HepG2 (cell line): Measurements from ENCODE around the gene NCOA6. TPM values are rescaled to one million over a fixed set of nuclear protein-coding genes. Genes with fewer than 3 reads are reported as not detected.

ENCODE experiments used
- ATAC-seq: fragments of 200-7000 bp; cut with Tn5 transposase; 3 replicates; pipeline ENCODE4 v1.9.1; 2020; ENCODE audit warnings: mild to moderate bottlenecking, moderate library complexity
- BruUV-seq: library from RNA; stranded (reverse); fragments of 400-500 nt; replicated peaks from 2 replicates; lab custom pipeline; 2021; lab: Mats Ljungman, UMichigan
- CTCF ChIA-PET: fragments of 300-600 bp; formaldehyde crosslinking; extraction: SDS; loops from one replicate; lab custom pipeline; 2021; ENCODE audit warnings: low total read pairs, inconsistent platforms, low intra/inter-chr PET ratio; lab: Yijun Ruan, JAX
- POLR2A ChIA-PET: fragments of 350-600 bp; sonication (Branson Sonifier 250); formaldehyde crosslinking; loops from one replicate; lab custom pipeline; 2020; ENCODE audit warnings: antibody characterized with exemption, inconsistent platforms; lab: Yijun Ruan, JAX
- DNase-seq: peaks from one replicate; pipeline ENCODE4 v3.0.0-alpha.2; 2015; ENCODE audit warnings: low spot score
- FAIRE-seq: peaks from 3 replicates; lab custom pipeline; 2011; peaks lifted over from hg19 to GRCh38; lab: Jason Lieb, UNC
- H2AFZ ChIP-seq: one replicate; pipeline ENCODE4 v1.6.1; 2011; ENCODE audit warnings: low read length, inconsistent platforms
- H3K27ac ChIP-seq: fragments of 300-600 bp; 3 replicates; pipeline ENCODE4 v1.8.0; 2011; ENCODE audit warnings: mixed run types, mild to moderate bottlenecking, mixed read lengths, low read length, inconsistent platforms; ENCODE audit not compliant: insufficient read depth; ENCODE audit errors: extremely low read length
- H3K27me3 ChIP-seq, 2 experiments: fragments of 200-600 bp in 1 of 2; 2 replicates in 1 of 2; 3 replicates in 1 of 2; pipeline versions ENCODE4 v1.6.0 to v1.8.0; 2011; ENCODE audit warnings: low read length in 2 of 2, mild to moderate bottlenecking in 2 of 2, moderate library complexity in 2 of 2, inconsistent platforms in 1 of 2; ENCODE audit not compliant: insufficient read depth in 2 of 2, control insufficient read depth in 1 of 2
- H3K36me3 ChIP-seq, 2 experiments: fragments of 200-600 bp in 1 of 2; replicated peaks in 1 of 2; 2 replicates in 1 of 2; 3 replicates in 1 of 2; pipeline versions ENCODE4 v1.5.1 to v1.8.0; 2011; ENCODE audit warnings: low read length in 2 of 2, inconsistent platforms in 1 of 2; ENCODE audit not compliant: insufficient read depth in 2 of 2, control insufficient read depth in 1 of 2
- H3K4me1 ChIP-seq: 2 replicates; pipeline ENCODE4 v1.5.1; 2012; ENCODE audit warnings: low read length, inconsistent platforms; ENCODE audit not compliant: insufficient read depth
- H3K4me2 ChIP-seq: 2 replicates; pipeline ENCODE4 v1.6.0; 2011; ENCODE audit warnings: low read depth, low read length, inconsistent platforms
- H3K4me3 ChIP-seq, 3 experiments: fragments of 200-600 bp in 1 of 3; sonication (generic), shearing (Covaris generic) in 1 of 3; replicated peaks in 1 of 3; 2 replicates each; pipeline ENCODE4 v1.5.1; 2011 to 2016; ENCODE audit warnings: low read length in 3 of 3, inconsistent platforms in 2 of 3, low read depth in 2 of 3, mild to moderate bottlenecking in 2 of 3, control low read depth in 1 of 3, mixed read lengths in 1 of 3; ENCODE audit not compliant: insufficient read depth in 1 of 3
- H3K79me2 ChIP-seq: one replicate; pipeline ENCODE4 v1.6.1; 2011; ENCODE audit warnings: low read length, inconsistent platforms; ENCODE audit not compliant: insufficient read depth
- H3K9ac ChIP-seq: 2 replicates; pipeline ENCODE4 v1.6.0; 2011; ENCODE audit warnings: mild to moderate bottlenecking, low read depth, low read length, inconsistent platforms; ENCODE audit not compliant: insufficient read depth
- H3K9me3 ChIP-seq: 2 replicates; pipeline ENCODE4 v1.5.1; 2012; ENCODE audit warnings: mild to moderate bottlenecking, low read length
- H4K20me1 ChIP-seq: 2 replicates; pipeline ENCODE4 v1.6.0; 2011; ENCODE audit warnings: inconsistent platforms, mild to moderate bottlenecking, low read length, moderate library complexity; ENCODE audit not compliant: insufficient read depth
- AKAP8 ChIP-seq: sonication (generic); formaldehyde crosslinking; IDR thresholded peaks from 2 replicates; pipeline ENCODE4 v1.5.1; 2020; ENCODE audit warnings: mild to moderate bottlenecking, missing genetic modification reagents
- BCL6 ChIP-seq: IDR thresholded peaks from 2 replicates; pipeline ENCODE4 v1.6.1; 2016; ENCODE audit warnings: missing genetic modification reagents, missing compliant biosample characterization
- BRCA1 ChIP-seq: sonication (generic); formaldehyde crosslinking; IDR thresholded peaks from 2 replicates; pipeline ENCODE4 v1.4.0; 2020; ENCODE audit warnings: missing genetic modification reagents
- CBFB ChIP-seq: sonication (generic); formaldehyde crosslinking; IDR thresholded peaks from 2 replicates; pipeline ENCODE4 v1.4.0; 2020; ENCODE audit warnings: missing genetic modification reagents
- KAT2B ChIP-seq: fragments of 150-350 bp; IDR thresholded peaks from 2 replicates; pipeline ENCODE4 v1.6.1; 2014; ENCODE audit warnings: low read depth, low read length, borderline replicate concordance
- MZF1 ChIP-seq: sonication (generic); formaldehyde crosslinking; IDR thresholded peaks from 2 replicates; pipeline ENCODE4 v1.8.1; 2023; ENCODE audit warnings: mild to moderate bottlenecking, missing genetic modification reagents, borderline replicate concordance
- TARDBP ChIP-seq: sonication (generic); formaldehyde crosslinking; IDR thresholded peaks from 2 replicates; pipeline ENCODE4 v1.8.0; 2022; ENCODE audit warnings: mild to moderate bottlenecking, missing genetic modification reagents
- THYN1 ChIP-seq: sonication (generic); formaldehyde crosslinking; IDR thresholded peaks from 2 replicates; pipeline ENCODE4 v1.8.1; 2023; ENCODE audit warnings: low read depth, mild to moderate bottlenecking, moderate library complexity, missing genetic modification reagents, borderline replicate concordance
- TOPORS ChIP-seq: sonication (generic); formaldehyde crosslinking; IDR thresholded peaks from 2 replicates; pipeline ENCODE4 v1.8.0; 2023; ENCODE audit warnings: mild to moderate bottlenecking, missing genetic modification reagents
- ZFP36 ChIP-seq: fragments of 150-350 bp; IDR thresholded peaks from 2 replicates; pipeline ENCODE4 v1.6.1; 2018; ENCODE audit warnings: borderline replicate concordance, low read length, low read depth; ENCODE audit not compliant: partially characterized antibody
- ZFP36L1 ChIP-seq: sonication (generic); formaldehyde crosslinking; IDR thresholded peaks from 2 replicates; pipeline ENCODE4 v1.8.0; 2022; ENCODE audit warnings: mild to moderate bottlenecking, missing genetic modification reagents, moderate library complexity
- ZNF10 ChIP-seq: sonication (generic); formaldehyde crosslinking; IDR thresholded peaks from 2 replicates; pipeline ENCODE4 v1.4.0; 2020; ENCODE audit warnings: mild to moderate bottlenecking, low read depth, missing genetic modification reagents, borderline replicate concordance
- ZNF136 ChIP-seq: sonication (generic); formaldehyde crosslinking; IDR thresholded peaks from 2 replicates; pipeline ENCODE4 v1.8.1; 2022; ENCODE audit warnings: low read depth, mild to moderate bottlenecking, moderate library complexity, missing genetic modification reagents
- ZNF616 ChIP-seq: sonication (generic); formaldehyde crosslinking; IDR thresholded peaks from 2 replicates; pipeline ENCODE4 v1.5.0; 2020; ENCODE audit warnings: low read depth, mild to moderate bottlenecking, missing genetic modification reagents
- ZNF816 ChIP-seq: sonication (generic); formaldehyde crosslinking; IDR thresholded peaks from 2 replicates; pipeline ENCODE4 v1.8.0; 2022; ENCODE audit warnings: missing genetic modification reagents, mild to moderate bottlenecking, borderline replicate concordance
- WGBS: methylation state at CpG from one replicate; pipeline ENCODE4 v1.1.6; 2017; ENCODE audit warnings: low lambda C conversion rate; 5-methylcytosine and 5-hydroxymethylcytosine counted together
- in situ Hi-C: cut with HindIII; loops from 2 replicates; pipeline ENCODE4 v1.10.0; 2017; ENCODE audit warnings: low pct_unique_long_range_greater_than_20kb; ENCODE audit not compliant: extremely low pct_ligation_motif_present
- intact Hi-C: fragments of 100-400 bp; cut with micrococcal nuclease; formaldehyde crosslinking; loops from one replicate; pipeline ENCODE4 v1.10.0; 2022; ENCODE audit not compliant: unreplicated experiment
- polyA plus RNA-seq, 8 experiments: library from polyadenylated mRNA; depleted of rRNA in 3 of 8; stranded (reverse) in 7 of 8; unstranded in 1 of 8; fragments of >200 nt; fragmentation: Illumina TruSeq in 4 of 8; extraction: Trizol in 4 of 8; gene quantifications; 2 replicates each; pipeline versions ENCODE4 v1.2.1 to v1.2.3, GENCODE V29; 2011 to 2016; ENCODE audit warnings: low read depth in 4 of 8, missing spikeins in 1 of 8, mixed read lengths in 1 of 8; ENCODE audit not compliant: insufficient read depth in 1 of 8
- total RNA-seq, 5 experiments: library from RNA; depleted of rRNA; stranded (reverse); fragments of >200 nt; fragmentation: Illumina TruSeq; extraction: Trizol; gene quantifications; 2 replicates each; pipeline ENCODE4 v1.2.3, GENCODE V29; 2016; ENCODE audit warnings: low read depth in 1 of 5

NCOA6 gene
- total and polyA plus RNA-seq, 2 of the 13 experiments (the other 11 are each of a cell fraction or from before 2014, with no cell fraction given), result 11.2 to 29.3 TPM

DNA sequence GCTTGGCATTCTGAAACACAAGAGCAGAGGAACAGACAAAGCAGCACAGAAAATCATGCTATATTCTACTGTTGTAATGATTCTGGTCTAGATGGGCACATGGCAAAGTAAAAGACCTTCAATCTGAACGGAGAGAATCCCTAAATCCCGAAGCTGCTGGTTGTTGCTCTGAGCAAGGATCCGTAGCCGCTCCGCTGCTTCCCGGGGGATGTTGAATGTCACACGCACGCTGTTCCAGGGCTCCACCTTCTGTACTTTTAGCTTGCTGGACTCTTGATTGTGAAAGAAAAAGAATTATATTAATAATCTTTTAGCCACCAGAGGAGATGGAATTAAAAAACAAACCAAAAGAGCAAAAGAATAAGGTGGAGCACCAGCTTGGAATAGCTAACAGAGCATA is 49.3 kb downstream of the NCOA6 start:
- no peak for TF ChIP-seq ZFP36
- TF ChIP-seq THYN1, result no peak
- TF ChIP-seq KAT2B, result no peak
- TF ChIP-seq ZNF136, result no peak
- no peak for TF ChIP-seq ZNF616 (CRISPR knock-in tag)
- TF ChIP-seq ZNF10 (CRISPR knock-in tag), result no peak
- TF ChIP-seq ZFP36L1 (CRISPR knock-in tag), result no peak
- no peak for TF ChIP-seq ZNF816 (CRISPR knock-in tag)
- TF ChIP-seq AKAP8 (CRISPR knock-in tag), result no peak
- no peak for TF ChIP-seq BCL6 (CRISPR knock-in tag)
- TF ChIP-seq BRCA1 (CRISPR knock-in tag), result no peak
- TF ChIP-seq TOPORS (CRISPR knock-in tag), result no peak
- TF ChIP-seq TARDBP, result no peak
- no peak for TF ChIP-seq CBFB (CRISPR knock-in tag)
- TF ChIP-seq MZF1 (CRISPR knock-in tag), result no peak
- no peak overlapping the region for H2AFZ ChIP-seq
- FAIRE-seq, result no peak
- H3K27me3 ChIP-seq, result no peaks in the 10 kb centered on the region
- no peaks in the 10 kb centered on the region for H3K79me2 ChIP-seq
- no peaks in the 10 kb centered on the region for H4K20me1 ChIP-seq
- H3K4me3 ChIP-seq, result no peak overlapping the region
- no peak overlapping the region for H3K4me2 ChIP-seq
- H3K4me1 ChIP-seq, result no peaks in the 10 kb centered on the region
- DNase-seq, result no peak
- H3K9ac ChIP-seq, result no peak overlapping the region
- H3K9me3 ChIP-seq, result no peaks in the 10 kb centered on the region
- intact Hi-C loops, result no loop called here
- in situ Hi-C loops, result loop anchor here (10.0 kb wide), 1 partner anchor 201 kb away; no protein-coding TSS in a partner anchor
- CTCF ChIA-PET, result no interaction called here
- no peak overlapping the region for H3K27ac ChIP-seq
- H3K36me3 ChIP-seq, result peaks cover 32 to 53% of the 10 kb centered on the region in 2 experiments
- POLR2A ChIA-PET, result no interaction called here
- BruUV-seq, result no TSS peak
- ATAC-seq, result no peak
- WGBS, result 96% methylated on average over 8 of the region's 8 CpGs
